HG03103 (cell line): ENCODE results near the gene DAB1.

ENCODE experiments used
- ATAC-seq: cut with Tn5 transposase; IDR thresholded peaks from one replicate; pipeline ENCODE4 v1.9.1; 2021; ENCODE audit warnings: low read depth; ENCODE audit not compliant: unreplicated experiment

Gene DAB1

GRCh38 chr1:57420981-57421785 lies 2.7 kb downstream of the DAB1 start:
- no peak for ATAC-seq

- ATAC-seq, result no peak
These were observed 4.9 kb downstream of the DAB1 start for GRCh38 chr1:57418971-57419370.

GRCh38 chr1:57411262-57411661 lies 12.6 kb downstream of the DAB1 start:
- no peak for ATAC-seq

GRCh38 chr1:57410508-57410907 lies 13.4 kb downstream of the DAB1 start:
- no peak for ATAC-seq

- ATAC-seq, result no peak
These were observed 15.9 kb downstream of the DAB1 start for GRCh38 chr1:57407928-57408327.

- ATAC-seq, result no peak
These were observed 17.4 kb downstream of the DAB1 start for GRCh38 chr1:57406428-57406970.

GRCh38 chr1:57404884-57405283 lies 19.0 kb downstream of the DAB1 start:
- no peak for ATAC-seq

GRCh38 chr1:57403201-57403600 lies 20.7 kb downstream of the DAB1 start:
- ATAC-seq, result no peak

GRCh38 chr1:57401671-57402070 lies 22.2 kb downstream of the DAB1 start:
- no peak for ATAC-seq

GRCh38 chr1:57400048-57400447 lies 23.8 kb downstream of the DAB1 start:
- ATAC-seq, result no peak

GRCh38 chr1:57393058-57393584 lies 30.7 kb downstream of the DAB1 start:
- no peak for ATAC-seq

GRCh38 chr1:57385336-57385735 lies 38.5 kb downstream of the DAB1 start:
- ATAC-seq, result no peak

GRCh38 chr1:57384901-57385300 lies 39.0 kb downstream of the DAB1 start:
- ATAC-seq, result no peak

GRCh38 chr1:57384284-57384683 lies 39.6 kb downstream of the DAB1 start:
- no peak for ATAC-seq

- no peak for ATAC-seq
These were observed 42.0 kb downstream of the DAB1 start for GRCh38 chr1:57381871-57382270.

- ATAC-seq, result no peak
These were observed 42.4 kb downstream of the DAB1 start for GRCh38 chr1:57381426-57381825.

GRCh38 chr1:57380923-57381322 lies 42.9 kb downstream of the DAB1 start:
- no peak for ATAC-seq

GRCh38 chr1:57378534-57378933 lies 45.3 kb downstream of the DAB1 start:
- no peak for ATAC-seq

- no peak for ATAC-seq
These were observed 46.3 kb downstream of the DAB1 start for GRCh38 chr1:57377339-57378139.

GRCh38 chr1:57376041-57376440 lies 47.8 kb downstream of the DAB1 start:
- no peak for ATAC-seq

GRCh38 chr1:57369889-57370288 lies 54.0 kb downstream of the DAB1 start:
- ATAC-seq, result no peak
